Stimulated activated naive B cell treated with anti-CD40 and anti-IgM and Interleukin-4, amounts not matched to agents 10 μg/mL and 1 μg/mL and 100 μg/mL, for 72 hours (primary cell): Measurements from ENCODE around the gene NYNRIN.

Experiments used
- ATAC-seq, 2 donors: fragments of 150-1000 bp; cut with Tn5 transposase; replicated peaks; 2 replicates each; pipeline ENCODE4 v1.10.0; 2021; ENCODE audit warnings: moderate library complexity in 1 of 2
- DNase-seq: peaks from one replicate; pipeline ENCODE4 v3.0.0; 2021
- H3K27ac Mint-ChIP-seq: one replicate; pipeline ENCODE4 v1.8.0; 2022; ENCODE audit warnings: mild to moderate bottlenecking, mixed read lengths
- H3K27me3 Mint-ChIP-seq, 2 donors: one replicate each; pipeline ENCODE4 v1.8.0; 2022; ENCODE audit warnings: mixed read lengths in 2 of 2
- H3K36me3 Mint-ChIP-seq, 2 donors: one replicate each; pipeline ENCODE4 v1.8.0; 2022; ENCODE audit warnings: mixed read lengths in 2 of 2, mild to moderate bottlenecking in 1 of 2
- H3K4me1 Mint-ChIP-seq, 2 donors: one replicate each; pipeline ENCODE4 v1.8.0; 2022; ENCODE audit warnings: mixed read lengths in 2 of 2, mild to moderate bottlenecking in 1 of 2
- H3K4me3 Mint-ChIP-seq, 2 donors: one replicate each; pipeline ENCODE4 v1.8.0; 2022; ENCODE audit warnings: mild to moderate bottlenecking in 2 of 2, mixed read lengths in 2 of 2, moderate library complexity in 1 of 2
- H3K9me3 Mint-ChIP-seq, 2 donors: one replicate each; pipeline ENCODE4 v1.8.0; 2022; ENCODE audit warnings: mixed read lengths in 2 of 2, mild to moderate bottlenecking in 1 of 2

Gene NYNRIN

GRCh38 chr14:24392325-24393091 lies 6.3 kb upstream of the NYNRIN start:
- Mint-ChIP-seq H3K9me3 (no peaks in the 10 kb centered on the region), H3K27ac (no peak overlapping the region), H3K4me1 (peaks cover 0 to 6% of the 10 kb centered on the region in 2 donors), H3K36me3 (no peaks in the 10 kb centered on the region), H3K4me3 (no peak overlapping the region), H3K27me3 (peaks cover 10 to 15% of the 10 kb centered on the region in 2 donors)
- ATAC-seq (no peak), DNase-seq (no peak)

GRCh38 chr14:24394275-24394674 lies 4.5 kb upstream of the NYNRIN start:
- peaks cover 10 to 17% of the 10 kb centered on the region in 2 donors for H3K27me3 Mint-ChIP-seq
- no peak for DNase-seq

GRCh38 chr14:24395609-24396582 lies 2.9 kb upstream of the NYNRIN start:
- Mint-ChIP-seq H3K36me3 (no peaks in the 10 kb centered on the region), H3K9me3 (no peaks in the 10 kb centered on the region), H3K27ac (no peak overlapping the region), H3K4me1 (peaks cover 9 to 10% of the 10 kb centered on the region in 2 donors), H3K4me3 (no peak overlapping the region), H3K27me3 (peaks cover 21 to 30% of the 10 kb centered on the region in 2 donors)
- peak; percentile 59 to 70 for ATAC-seq
- no peak for DNase-seq

More at GRCh38 chr14:24394275-24394674, 4.5 kb upstream of the NYNRIN start:
- Mint-ChIP-seq H3K9me3 (no peaks in the 10 kb centered on the region), H3K27ac (no peak overlapping the region), H3K4me3 (no peak overlapping the region), H3K4me1 (peaks cover 3 to 6% of the 10 kb centered on the region in 2 donors), H3K36me3 (no peaks in the 10 kb centered on the region)
- no peak for ATAC-seq

- H3K27ac Mint-ChIP-seq, result no peak overlapping the region
- H3K27me3 Mint-ChIP-seq, result peaks cover 18 to 32% of the 10 kb centered on the region in 2 donors
- ATAC-seq (no peak), DNase-seq (no peak)
- peaks cover 9% of the 10 kb centered on the region in 2 donors for H3K4me1 Mint-ChIP-seq
- no peaks in the 10 kb centered on the region for H3K36me3 Mint-ChIP-seq
- no peak overlapping the region for H3K4me3 Mint-ChIP-seq
- no peaks in the 10 kb centered on the region for H3K9me3 Mint-ChIP-seq
These were observed 1.0 kb upstream of the NYNRIN start for GRCh38 chr14:24397639-24398292.

GRCh38 chr14:24398293-24398652 lies 530 bp upstream of the NYNRIN start:
- Mint-ChIP-seq H3K9me3 (no peaks in the 10 kb centered on the region), H3K4me3 (no peak overlapping the region), H3K4me1 (peaks cover 9% of the 10 kb centered on the region in 2 donors), H3K36me3 (no peaks in the 10 kb centered on the region), H3K27me3 (peaks cover 18 to 32% of the 10 kb centered on the region in 2 donors), H3K27ac (no peak overlapping the region)
- ATAC-seq, result no peak
- DNase-seq, result no peak

- H3K36me3 Mint-ChIP-seq, result no peaks in the 10 kb centered on the region
- ATAC-seq, result peak; percentile 13 to 15
- H3K9me3 Mint-ChIP-seq, result no peaks in the 10 kb centered on the region
- peak overlapping the region; percentile 79 to 83 for H3K4me3 Mint-ChIP-seq
- H3K27ac Mint-ChIP-seq, result peak overlapping the region; percentile 78
- H3K27me3 Mint-ChIP-seq, result peaks cover 21 to 42% of the 10 kb centered on the region in 2 donors
- no peak for DNase-seq
- H3K4me1 Mint-ChIP-seq, result peaks cover 9% of the 10 kb centered on the region in 2 donors
These were observed 632 bp downstream of the NYNRIN start for GRCh38 chr14:24399447-24399822.

GRCh38 chr14:24399999-24400718 lies 1.4 kb downstream of the NYNRIN start:
- DNase-seq, result no peak
- no peak overlapping the region for H3K27ac Mint-ChIP-seq
- no peaks in the 10 kb centered on the region for H3K9me3 Mint-ChIP-seq
- no peaks in the 10 kb centered on the region for H3K36me3 Mint-ChIP-seq
- peaks cover 24 to 44% of the 10 kb centered on the region in 2 donors for H3K27me3 Mint-ChIP-seq
- peak overlapping the region; percentile 79 to 83 for H3K4me3 Mint-ChIP-seq
- ATAC-seq, result no peak
- peaks cover 9% of the 10 kb centered on the region in 2 donors for H3K4me1 Mint-ChIP-seq

- Mint-ChIP-seq H3K27ac (no peak overlapping the region), H3K4me1 (peaks cover 4 to 9% of the 10 kb centered on the region in 2 donors), H3K9me3 (no peaks in the 10 kb centered on the region), H3K4me3 (no peak overlapping the region), H3K27me3 (peaks cover 32 to 53% of the 10 kb centered on the region in 2 donors), H3K36me3 (no peaks in the 10 kb centered on the region)
- ATAC-seq (no peak), DNase-seq (no peak)
These were observed 3.3 kb downstream of the NYNRIN start for GRCh38 chr14:24401810-24402702.

GRCh38 chr14:24403294-24403998 lies 4.6 kb downstream of the NYNRIN start:
- H3K4me1 Mint-ChIP-seq, result peaks cover 4 to 9% of the 10 kb centered on the region in 2 donors
- ATAC-seq (no peak), DNase-seq (no peak)
- peaks cover 32 to 53% of the 10 kb centered on the region in 2 donors for H3K27me3 Mint-ChIP-seq
- H3K36me3 Mint-ChIP-seq, result no peaks in the 10 kb centered on the region
- no peaks in the 10 kb centered on the region for H3K9me3 Mint-ChIP-seq
- no peak overlapping the region for H3K4me3 Mint-ChIP-seq
- no peak overlapping the region for H3K27ac Mint-ChIP-seq

- no peak for ATAC-seq
- Mint-ChIP-seq H3K4me3 (no peak overlapping the region), H3K9me3 (no peaks in the 10 kb centered on the region), H3K27me3 (peaks cover 26 to 46% of the 10 kb centered on the region in 2 donors), H3K4me1 (peaks cover 0 to 1% of the 10 kb centered on the region in 2 donors), H3K27ac (no peak overlapping the region), H3K36me3 (no peaks in the 10 kb centered on the region)
- DNase-seq, result no peak
These were observed 6.0 kb downstream of the NYNRIN start for GRCh38 chr14:24404814-24405213.

- Mint-ChIP-seq H3K27me3 (peaks cover 20 to 34% of the 10 kb centered on the region in 2 donors), H3K36me3 (no peaks in the 10 kb centered on the region), H3K4me1 (no peaks in the 10 kb centered on the region), H3K27ac (no peak overlapping the region), H3K4me3 (no peak overlapping the region), H3K9me3 (no peaks in the 10 kb centered on the region)
- ATAC-seq, result no peak
- DNase-seq, result no peak
These were observed 7.6 kb downstream of the NYNRIN start for GRCh38 chr14:24406416-24406815.

- no peak overlapping the region for H3K27ac Mint-ChIP-seq
- no peaks in the 10 kb centered on the region for H3K9me3 Mint-ChIP-seq
- no peak for ATAC-seq
- peaks cover 14 to 24% of the 10 kb centered on the region in 2 donors for H3K27me3 Mint-ChIP-seq
- no peaks in the 10 kb centered on the region for H3K4me1 Mint-ChIP-seq
- H3K4me3 Mint-ChIP-seq, result no peak overlapping the region
- no peaks in the 10 kb centered on the region for H3K36me3 Mint-ChIP-seq
- DNase-seq, result no peak
These were observed 9.0 kb downstream of the NYNRIN start for GRCh38 chr14:24407608-24408325.
